GM19438 (cell line): ENCODE results near the gene GRIPAP1.

ENCODE experiments used
- ATAC-seq: cut with Tn5 transposase; IDR thresholded peaks from one replicate; pipeline ENCODE4 v1.9.1; 2021; ENCODE audit warnings: low read depth; ENCODE audit not compliant: unreplicated experiment

The GRIPAP1 gene

GRCh38 chrX:48927736-48928382, 74.2 kb downstream of the GRIPAP1 start:
- ATAC-seq, result no peak

GRCh38 chrX:48927123-48927522, 74.9 kb downstream of the GRIPAP1 start:
- no peak for ATAC-seq

- ATAC-seq, result no peak
These were observed 77.8 kb downstream of the GRIPAP1 start for GRCh38 chrX:48924270-48924669.

- no peak for ATAC-seq
These were observed 78.3 kb downstream of the GRIPAP1 start for GRCh38 chrX:48923771-48924170.
